Stimulated activated CD4-positive, alpha-beta T cell treated with anti-CD3 and anti-CD28 coated beads, TNF-alpha, amount 100 ng/mL, for 48 hours (primary cell): ENCODE data around the gene RNF4.
"Not testable (repeated sequence)": the region's sequence is repeated elsewhere in the genome, so short reads cannot be mapped to it uniquely, and the experiment has no call there.

ENCODE experiments used
- DNase-seq, 3 donors: peaks; one replicate each; pipeline ENCODE4 v3.0.0-alpha.2; 2020; ENCODE audit warnings: low read depth in 3 of 3

Gene RNF4, protein sequence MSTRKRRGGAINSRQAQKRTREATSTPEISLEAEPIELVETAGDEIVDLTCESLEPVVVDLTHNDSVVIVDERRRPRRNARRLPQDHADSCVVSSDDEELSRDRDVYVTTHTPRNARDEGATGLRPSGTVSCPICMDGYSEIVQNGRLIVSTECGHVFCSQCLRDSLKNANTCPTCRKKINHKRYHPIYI

DNA sequence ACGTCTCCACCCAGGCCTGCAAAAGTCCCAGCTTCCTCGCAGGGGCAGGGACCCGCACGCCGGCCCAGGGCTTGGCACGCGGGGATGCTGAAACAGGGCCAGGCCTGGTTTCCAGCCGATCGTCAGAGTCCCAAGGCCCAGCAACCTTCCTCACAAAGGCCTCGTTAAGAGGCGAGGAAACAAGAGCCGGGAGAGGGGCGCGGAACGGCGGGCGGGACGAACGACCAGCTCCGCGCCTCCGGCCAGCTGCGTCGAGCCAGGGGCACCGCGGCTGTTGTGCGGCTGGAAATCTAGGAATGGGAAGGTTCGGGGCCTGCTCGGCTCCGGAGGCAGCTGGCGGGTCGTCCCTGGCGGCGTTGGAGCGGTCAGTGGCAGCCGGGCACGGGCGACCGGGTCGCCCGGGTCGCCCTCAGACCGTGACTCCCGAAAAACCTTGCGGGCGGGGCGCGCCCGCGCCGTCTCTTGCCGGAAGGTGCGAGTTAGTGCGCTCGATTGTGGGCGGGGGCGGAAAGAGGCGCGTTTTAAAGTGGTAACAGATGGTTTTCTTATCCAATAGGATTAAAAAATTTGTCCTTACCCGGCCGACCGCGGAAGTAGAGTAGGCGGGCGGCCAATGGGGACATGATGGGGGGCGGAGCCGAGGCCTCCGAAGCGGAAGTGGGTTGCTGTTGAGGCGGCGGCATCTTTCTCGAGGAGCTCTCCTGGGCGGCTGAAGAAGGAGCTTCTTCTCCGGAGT is at the start of gene RNF4:
TSS of gene RNF4 (plus strand) at position 651 of the 736 bp plus-strand sequence. CDS start 21,388 bp downstream, outside the sequence.
- DNase-seq, result peak; percentile 92 to 95 (median 93)

DNA sequence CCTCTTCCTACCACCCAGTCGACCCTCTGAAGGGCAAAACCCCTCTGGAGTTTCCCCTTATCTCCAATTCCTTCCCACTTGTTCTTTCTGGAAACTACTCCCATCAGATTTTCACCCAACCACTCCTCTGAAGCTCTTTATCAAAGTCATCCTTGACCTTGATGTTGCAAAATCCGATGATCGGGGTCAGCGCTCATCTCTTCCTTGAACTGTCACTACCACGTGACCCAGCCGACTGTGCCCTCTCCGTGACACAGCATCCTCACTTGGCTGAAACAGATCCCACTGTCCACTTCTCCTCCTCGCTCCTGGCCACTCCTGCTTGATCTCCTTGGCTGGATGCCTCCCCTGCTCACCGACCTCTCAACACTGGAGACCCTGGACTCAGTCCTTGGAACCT is 49.1 kb upstream of the RNF4 start:
- no peak for DNase-seq

DNA sequence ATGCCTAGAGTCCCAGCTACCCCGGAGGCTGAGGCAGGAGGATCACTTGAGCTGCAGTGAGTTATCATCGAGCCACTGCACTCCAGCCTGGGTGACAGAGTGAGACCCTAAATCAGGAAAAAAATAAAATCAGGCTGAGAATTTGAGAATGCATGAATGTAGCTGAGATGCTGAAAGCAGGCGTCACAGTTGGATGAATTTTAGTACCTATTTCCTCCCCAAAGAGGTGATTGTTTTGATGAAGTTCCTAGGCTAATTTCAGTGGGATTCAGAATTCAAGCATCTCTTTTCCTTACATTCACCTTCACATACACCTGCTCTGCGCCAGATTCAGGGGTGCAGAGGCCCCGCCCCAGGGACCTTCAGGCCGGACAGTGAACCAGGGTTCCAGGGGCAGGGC is 47.0 kb upstream of the RNF4 start:
- no peak for DNase-seq

DNA sequence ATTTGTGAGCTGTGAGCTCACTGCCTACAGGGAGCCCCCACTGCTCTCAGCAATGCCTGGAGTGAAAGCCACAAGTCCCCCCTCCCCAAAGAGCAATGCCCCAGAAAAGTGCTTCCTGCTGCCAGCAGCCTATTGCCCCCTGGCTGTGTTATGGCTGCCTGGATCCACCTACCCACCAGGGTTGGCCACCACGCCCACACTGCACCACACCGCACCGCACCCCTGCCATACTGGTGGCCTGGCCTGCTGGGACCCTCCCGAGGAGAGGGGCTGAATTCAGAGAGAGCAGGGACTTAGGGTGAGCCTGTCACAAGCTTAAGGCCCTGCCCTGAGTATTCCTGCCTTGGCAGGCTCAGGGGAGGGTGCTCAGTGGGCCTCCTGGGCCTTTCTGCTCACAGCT is 45.8 kb upstream of the RNF4 start:
- no peak for DNase-seq

DNA sequence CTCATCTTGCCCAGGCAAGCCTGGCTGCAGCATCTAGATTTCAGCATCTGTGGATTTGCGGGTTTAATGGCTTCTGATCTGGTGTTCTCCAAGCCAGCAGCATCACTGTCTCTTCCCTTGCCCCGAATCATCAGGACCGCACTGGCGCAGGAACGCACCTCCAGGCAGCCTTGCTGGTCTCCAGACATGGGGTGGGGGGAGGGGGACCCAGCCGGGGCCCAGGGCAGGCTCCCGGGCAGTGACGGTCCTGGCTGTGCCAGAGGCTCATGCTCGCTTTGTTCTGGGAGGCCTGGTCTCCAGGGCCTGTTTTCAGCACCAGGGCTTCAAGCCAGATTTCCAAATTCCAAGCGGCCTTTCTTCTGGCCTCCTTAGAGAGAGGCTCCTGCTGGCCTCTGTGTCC is 45.2 kb upstream of the RNF4 start:
- no peak for DNase-seq

DNA sequence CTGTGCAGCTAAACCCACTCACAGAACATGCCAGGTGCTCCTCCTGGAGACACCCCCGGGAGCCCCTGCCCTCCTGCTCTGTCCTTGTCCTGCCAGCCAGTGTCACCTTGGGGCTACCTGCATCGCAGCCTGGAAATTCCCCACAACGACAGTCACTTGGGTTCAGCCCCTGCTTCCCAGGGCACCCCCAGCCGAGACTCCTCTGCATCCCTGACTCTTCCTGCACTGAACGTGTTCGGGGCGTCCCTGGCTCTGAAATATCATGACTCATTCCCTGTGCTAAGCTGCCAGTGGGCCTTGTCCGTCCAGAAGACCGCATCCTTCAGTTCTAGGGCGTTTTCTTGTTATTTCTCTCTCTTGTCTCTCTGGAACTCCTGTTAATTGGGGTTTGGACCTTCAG is 44.3 kb upstream of the RNF4 start:
- DNase-seq, result no peak

DNA sequence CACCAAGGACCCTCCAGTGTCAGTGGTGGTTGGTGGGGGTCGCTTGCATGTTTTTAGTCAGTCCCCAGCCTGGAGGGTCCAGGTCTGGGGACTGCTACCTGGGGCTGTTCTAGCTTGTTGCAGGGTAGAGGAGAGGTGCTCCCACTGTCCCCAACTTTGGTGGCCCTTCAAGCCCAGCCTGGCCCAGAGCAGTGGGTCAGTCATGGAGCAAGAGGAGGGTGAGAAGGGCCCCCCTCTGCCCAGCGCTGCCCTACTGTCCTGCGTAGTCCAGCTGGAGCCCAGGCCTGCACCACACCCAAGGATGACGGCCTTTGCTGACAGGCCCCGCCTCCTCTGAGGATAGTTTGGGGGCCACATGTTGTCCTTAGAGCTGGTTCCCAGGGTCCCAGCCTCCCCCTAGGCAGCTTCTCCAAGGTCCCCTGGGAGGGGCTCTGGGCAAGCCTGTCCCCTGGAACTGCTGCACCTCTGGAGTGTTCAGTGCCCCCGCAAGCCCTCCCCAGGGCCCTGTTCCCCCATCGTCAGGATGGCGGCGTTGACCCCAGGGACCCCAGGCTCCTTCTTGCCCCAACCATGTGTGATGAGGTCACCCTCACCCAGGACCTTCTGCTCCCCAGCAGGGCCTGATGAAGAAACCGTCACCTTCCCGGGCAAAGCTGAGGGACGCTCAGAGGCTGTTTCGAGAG is 43.4 kb upstream of the RNF4 start:
- DNase-seq, result no peak

DNA sequence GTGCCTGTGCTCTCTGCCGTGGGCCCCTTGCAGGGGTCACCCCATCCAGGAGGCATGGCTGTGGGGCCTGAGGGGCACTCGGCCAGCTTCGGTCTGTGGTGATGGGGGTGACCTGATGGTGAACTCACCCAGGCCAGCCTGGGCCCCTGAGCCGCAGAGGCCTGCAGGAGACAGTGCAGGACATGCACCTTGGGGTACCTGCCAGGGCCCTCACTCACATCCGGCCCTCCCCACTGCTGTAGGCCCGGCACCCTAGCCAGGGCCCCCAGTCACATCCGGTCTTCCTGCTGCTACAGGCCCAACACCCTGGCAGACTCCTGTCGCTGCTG is 42.9 kb upstream of the RNF4 start:
- no peak for DNase-seq

DNA sequence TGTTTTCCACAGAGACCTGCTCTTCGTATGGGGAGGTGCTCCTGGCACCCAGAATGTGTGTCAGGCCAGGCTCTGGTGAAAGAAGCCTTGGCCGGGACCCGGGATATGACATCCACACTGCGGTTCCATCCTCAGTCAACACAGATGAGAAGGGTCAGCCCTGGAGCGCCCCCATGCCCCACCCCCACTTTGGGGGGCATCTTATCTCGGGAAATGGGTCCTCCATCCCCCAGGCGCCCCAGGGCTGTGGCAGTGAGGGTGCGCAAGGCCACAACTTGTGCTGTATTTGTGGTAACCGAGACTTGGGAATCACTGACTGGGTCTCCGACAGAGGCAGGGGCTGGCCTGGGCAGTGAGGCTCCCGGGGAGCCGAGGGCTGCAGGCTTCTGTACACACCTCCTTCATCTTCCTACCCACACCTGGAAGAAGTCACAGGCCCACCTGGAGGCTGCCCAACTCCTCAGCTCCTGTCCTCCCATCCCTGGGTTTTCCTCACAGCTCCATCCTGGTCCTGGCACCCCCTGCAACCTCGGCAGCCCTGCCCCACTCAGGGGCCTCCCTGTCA is 42.1 kb upstream of the RNF4 start:
- DNase-seq, result no peak

DNA sequence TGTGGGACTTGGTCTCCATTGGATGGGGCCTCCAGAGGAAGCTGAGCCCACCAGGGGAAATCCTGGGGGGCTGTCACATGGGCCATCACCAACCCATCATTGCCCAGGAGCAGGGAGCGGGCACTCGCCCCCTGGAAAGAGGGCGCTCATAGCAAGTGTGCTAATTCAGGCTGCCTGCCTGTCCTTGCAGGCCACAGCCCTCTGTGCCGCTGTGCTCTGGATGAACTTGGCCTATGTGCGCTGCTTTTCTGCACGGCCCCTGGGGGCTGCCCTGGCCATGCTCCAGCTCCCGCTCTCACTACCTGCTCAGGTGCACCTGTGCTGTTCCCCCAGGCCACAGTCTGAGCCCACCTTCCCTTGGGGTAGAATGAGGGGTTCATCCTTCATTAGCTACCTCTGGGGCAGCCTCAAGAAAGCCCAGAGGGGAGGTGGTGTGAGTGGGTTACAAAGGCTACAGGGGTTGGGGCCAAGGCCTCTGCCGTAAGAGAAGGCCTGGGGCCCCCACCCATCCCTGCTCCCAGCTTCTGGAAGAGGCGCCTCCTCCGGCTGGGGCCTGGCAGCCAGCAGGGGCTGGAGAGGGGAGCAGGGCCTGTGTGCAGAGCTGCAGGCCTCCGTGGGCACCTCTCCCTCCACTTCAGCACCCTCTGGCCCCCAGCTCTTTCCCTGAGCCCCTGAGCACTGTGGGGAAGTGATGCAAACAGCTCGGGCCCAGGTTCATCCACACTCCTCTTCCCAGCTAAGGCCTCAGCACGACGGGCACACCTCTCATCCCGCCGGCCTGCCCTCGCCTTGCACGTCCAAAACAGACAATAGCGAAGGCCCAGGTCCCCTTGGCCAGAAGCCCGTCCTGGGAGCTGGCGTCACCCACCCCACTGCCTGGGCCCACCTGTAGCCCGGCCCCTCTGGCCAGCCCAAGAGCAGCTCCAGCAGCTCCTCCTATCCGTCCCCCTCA is 41.2 kb upstream of the RNF4 start:
- no peak for DNase-seq

DNA sequence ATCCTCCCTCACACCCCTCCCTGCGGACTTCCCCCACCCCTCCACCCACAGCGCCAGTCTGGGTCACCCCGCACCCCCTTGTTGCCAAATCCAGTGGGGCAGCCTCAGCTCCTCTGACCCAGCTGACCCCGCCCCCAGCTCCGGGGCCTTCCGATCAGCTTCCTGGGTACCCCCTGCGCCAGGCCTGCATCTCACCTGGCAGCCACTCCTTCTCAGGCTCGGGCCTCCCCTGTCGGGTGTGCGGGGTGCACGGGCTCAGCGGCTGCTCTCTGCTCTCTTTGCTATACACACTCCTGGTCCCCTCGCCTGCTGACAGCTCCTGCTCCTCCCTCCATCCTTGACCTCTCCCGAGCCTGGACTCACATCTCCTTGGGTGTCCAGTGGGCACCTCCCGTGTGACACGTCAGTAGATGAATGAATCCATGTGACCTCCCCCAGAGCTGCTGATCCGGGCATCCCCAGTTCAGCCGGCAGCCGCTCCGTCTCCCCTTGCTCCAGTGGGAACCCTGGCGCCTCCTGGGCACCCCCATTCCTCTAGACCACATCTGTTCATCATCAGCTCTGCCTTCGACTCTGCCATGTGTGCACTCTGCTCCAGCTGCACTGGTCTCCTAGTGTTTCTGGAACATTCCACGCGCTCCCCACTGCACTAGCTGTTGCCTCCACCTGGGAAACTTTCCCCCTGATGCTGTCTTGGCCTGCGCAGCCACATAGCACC is 40.3 kb upstream of the RNF4 start:
- DNase-seq, result no peak

DNA sequence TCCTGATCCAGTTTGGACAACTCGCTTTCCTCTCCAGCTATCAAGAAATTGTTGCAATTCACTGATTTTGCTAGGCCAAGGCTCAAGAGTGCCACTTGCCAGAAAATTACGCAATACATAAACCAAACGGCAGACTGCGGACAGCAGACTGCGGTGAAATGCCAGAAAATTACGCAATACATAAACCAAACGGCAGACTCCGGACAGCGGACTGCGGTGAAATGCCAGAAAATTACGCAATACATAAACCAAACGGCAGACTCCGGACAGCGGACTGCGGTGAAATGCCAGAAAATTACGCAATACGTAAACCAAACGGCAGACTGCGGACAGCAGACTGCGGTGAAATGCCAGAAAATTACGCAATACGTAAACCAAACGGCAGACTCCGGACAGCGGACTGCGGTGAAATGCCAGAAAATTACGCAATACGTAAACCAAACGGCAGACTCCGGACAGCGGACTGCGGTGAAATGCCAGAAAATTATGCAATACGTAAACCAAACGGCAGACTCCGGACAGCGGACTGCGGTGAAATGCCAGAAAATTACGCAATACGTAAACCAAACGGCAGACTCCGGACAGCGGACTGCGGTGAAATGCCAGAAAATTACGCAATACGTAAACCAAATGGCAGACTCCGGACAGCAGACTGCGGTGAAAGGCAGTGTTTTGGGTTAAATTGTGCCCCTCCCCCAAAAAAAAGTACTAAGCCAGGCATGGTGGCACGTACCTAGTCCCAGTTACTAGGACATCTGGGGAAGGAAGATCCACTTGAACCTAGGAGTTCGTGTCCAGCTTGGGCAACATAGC is 38.8 kb upstream of the RNF4 start:
- DNase-seq, result not testable (repeated sequence)

DNA sequence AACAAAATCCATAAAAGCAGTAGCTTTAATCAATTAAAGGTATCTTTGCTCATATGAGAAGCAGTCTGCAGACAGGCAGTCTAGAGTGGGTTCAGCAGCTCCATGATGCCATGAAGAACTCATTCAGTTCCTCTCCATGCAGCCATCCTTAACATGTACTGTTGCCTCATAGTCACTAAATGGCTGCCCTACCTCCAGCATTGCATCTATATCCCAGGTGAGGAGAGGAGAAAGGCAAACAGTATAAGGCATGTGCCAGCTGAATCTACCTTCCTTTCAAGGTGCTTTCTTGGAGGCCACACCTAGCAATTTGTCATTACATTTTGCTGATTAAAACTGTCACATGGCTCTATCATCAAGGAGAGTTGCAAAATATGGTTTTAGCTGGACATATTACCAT is 36.9 kb upstream of the RNF4 start:
- no peak for DNase-seq

DNA sequence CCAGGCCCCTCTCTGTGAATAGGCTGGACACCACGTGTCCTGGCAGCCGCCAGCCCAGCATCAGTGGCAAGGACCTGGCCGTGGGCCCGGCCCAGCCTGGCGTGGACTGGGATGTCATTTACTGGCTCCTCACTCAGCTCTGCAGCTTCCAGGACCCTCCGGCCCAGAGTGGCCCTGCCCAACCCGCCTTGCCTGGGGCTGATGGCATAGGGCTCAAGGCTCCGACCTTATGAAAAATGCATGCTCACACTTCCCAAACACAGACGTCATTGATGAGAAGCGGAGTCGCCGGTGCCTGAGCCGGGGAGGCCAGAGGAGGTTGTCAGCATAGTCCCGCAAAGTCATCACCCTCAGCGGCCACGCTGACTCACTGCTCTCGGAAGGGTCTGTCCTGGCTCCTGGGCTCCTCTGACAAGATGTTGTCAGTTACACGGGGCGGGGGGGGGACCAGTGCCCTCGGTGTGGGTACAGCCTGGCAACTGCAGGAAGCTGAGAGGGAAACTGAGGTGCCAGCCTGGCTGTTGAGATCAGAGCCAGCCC is 35.8 kb upstream of the RNF4 start:
- DNase-seq, result no peak

DNA sequence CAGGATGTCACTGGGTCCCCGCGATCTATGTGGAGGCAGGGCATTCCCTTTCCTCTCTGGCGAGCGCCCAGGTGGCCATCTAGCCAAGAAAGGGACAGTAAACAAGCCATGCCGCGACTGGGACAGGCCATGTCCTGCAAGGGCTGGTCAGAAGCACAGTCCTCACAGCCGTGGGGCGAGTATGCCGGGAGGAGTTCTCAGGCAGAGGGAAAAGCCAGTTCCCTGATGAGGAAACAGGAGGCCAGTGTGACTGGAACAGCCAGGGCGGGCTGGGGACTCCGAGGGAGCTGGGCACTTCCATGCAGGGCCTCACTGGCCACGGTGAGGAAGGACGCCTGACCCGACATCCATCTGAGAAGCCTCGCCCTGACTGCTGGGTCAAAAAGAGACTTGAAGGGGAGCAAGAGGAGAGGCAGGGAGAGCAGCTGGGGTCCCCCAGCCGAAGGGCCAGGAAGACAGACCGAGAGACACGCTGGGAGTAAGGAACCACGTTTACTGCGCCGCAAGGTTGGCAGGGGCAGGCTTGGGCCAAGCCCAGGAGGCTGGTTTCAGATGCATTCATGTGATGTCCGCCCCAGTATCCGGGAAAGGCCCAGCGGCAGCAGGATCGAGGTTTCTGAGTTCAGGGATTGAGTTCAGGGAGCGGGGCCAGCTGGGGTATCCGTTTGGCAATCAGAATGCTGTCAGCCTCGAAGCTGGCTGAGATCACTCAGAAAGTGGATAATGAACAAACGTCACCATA is 35.1 kb upstream of the RNF4 start:
- no peak for DNase-seq

DNA sequence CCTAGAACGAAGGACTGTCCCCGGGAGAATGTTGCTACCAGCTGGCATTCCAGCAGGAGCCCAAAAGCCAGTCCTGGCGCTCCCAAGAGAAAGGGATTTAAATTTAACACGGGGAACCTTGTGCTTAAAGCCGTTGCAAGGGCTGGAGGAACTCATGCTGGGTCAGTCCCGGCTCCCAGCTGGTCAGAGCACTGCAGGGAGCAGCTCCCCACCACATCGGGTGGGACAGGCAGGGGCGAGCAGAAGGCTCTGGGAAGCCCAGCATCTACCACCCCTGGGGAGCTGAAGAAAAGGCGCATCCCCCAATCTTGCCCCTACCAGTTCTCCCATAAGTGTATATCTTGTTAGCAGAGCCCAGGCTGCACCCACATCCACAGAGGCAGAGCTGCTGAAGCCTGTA is 34.5 kb upstream of the RNF4 start:
- no peak for DNase-seq

DNA sequence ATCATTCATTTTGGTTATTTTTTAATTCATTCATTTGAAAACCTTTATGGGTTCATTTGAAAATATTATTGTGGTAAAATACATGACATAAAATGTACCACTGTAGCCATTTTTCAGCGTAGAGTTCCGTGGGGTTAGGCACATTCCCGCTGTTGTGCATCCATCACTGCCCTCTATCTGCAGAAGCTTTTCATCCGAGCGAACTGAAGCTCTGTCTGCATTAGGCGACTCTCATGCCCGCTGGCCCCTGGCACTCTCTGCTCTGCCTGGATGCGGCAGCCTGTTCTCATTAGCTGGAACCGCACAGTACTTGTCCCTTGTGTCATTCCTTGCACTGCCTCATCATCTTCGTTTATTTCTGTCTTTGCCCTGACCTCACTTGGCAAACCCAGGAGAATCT is 32.6 kb upstream of the RNF4 start:
- no peak for DNase-seq

DNA sequence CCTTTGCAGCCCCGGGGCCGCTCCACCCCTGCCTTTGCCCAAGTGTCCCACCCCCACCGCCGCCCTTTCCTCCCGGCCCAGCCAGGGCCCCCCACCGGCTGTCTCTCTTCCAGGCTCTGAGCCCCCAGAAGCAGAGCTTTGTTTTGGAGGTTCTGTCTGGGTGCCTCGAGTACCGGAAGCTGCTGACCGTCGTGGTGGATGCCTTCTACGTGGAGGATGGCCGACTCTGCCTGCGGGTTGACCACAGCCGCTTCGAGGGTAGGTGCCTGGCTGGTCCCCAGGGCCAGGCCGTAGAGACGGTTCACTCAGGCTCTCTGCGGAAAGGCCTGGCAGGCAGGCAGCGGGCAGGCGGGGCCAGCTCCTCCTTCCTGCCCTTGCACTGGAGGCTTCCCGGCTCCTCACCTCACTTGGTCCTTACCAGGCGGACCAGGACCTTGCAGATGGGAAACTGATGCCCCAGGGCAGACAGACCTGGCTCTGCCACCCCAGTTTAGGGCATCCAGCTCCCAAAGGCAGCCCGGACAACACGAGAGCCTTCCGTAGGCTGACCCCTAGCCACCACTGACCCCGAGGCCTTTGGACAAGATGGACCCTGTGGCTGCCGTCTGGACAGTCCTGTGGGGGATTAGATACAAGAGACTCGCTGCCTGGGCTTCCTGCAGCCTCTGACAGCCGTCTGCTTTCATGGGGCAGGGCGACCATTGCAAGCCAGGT is 32.0 kb upstream of the RNF4 start:
- DNase-seq, result no peak
